Measurements from ENCODE around the gene POU2F1. TPM values are rescaled to one million over a fixed set of nuclear protein-coding genes. Genes with fewer than 3 reads are reported as not detected.

The POU2F1 gene
- total and polyA plus RNA-seq, 12 donors = 3.2 to 52.5 (median 12.6) TPM

DNA sequence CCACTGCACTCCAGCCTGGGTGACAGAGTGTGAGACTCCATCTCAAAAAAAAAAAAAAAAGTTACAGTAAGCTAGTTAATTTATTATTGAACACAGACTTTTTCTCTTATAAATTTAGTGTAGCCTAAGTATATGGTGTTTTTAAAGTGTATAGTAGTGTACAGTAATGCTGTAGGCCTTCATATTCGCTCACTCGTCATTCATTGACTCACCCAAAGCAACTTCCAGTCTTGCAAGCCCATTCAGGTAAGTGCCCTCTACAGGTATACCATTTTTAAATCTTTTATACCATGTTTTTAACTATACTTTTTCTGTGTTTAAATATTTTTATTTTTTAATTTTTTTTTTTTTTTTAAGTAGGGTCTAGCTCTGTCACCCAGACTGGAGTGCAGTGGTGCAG, 12.1 kb downstream of the POU2F1 start:
- TF ChIP-seq, protein P1, sequence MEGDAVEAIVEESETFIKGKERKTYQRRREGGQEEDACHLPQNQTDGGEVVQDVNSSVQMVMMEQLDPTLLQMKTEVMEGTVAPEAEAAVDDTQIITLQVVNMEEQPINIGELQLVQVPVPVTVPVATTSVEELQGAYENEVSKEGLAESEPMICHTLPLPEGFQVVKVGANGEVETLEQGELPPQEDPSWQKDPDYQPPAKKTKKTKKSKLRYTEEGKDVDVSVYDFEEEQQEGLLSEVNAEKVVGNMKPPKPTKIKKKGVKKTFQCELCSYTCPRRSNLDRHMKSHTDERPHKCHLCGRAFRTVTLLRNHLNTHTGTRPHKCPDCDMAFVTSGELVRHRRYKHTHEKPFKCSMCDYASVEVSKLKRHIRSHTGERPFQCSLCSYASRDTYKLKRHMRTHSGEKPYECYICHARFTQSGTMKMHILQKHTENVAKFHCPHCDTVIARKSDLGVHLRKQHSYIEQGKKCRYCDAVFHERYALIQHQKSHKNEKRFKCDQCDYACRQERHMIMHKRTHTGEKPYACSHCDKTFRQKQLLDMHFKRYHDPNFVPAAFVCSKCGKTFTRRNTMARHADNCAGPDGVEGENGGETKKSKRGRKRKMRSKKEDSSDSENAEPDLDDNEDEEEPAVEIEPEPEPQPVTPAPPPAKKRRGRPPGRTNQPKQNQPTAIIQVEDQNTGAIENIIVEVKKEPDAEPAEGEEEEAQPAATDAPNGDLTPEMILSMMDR (IDR thresholded peaks at IDR 0.05) = no peak
- TF ChIP-seq POLR2A (IDR thresholded peaks at IDR 0.05) = no peak
- no peak for DNase-seq
- Histone ChIP-seq H3K4me1 (replicated peaks in 1 of 2) (peaks cover 3 to 17% of the 10 kb centered on the region in 2 donors), H3K36me3 (replicated peaks in 1 of 2) (no peaks in the 10 kb centered on the region), H3K4me3 (no peak overlapping the region), H3K9me3 (replicated peaks in 1 of 3) (no peaks in the 10 kb centered on the region), H3K27me3 (no peaks in the 10 kb centered on the region), H3K27ac (no peak overlapping the region)
- intact Hi-C loops (cut with DNase I) = no loop called here
- 96 to 100% (median 99%) methylated on average over 2 of the region's 2 CpGs for WGBS, 4 donors

DNA sequence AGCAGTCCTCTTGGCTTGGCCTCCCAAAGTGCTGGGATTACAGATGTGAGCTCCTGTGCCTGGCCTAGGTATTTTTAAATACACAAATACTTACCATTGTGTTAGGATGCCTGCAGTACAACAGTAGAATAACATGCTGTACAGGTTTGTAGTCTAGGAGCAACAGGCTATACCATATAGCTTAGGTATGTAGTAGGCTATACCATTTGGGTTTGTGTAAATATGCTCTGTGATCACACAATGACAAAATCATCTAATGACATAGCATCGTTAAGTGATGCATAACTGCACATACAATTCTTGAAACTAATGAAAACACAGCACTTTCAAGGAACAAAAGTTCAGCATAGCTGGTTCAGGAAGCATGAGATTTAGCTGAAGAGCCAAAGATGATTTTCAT, 12.7 kb downstream of the POU2F1 start:
- TF ChIP-seq, protein P1 (IDR thresholded peaks at IDR 0.05) = no peak
- no peak for TF ChIP-seq POLR2A (IDR thresholded peaks at IDR 0.05)
- 54 to 90% (median 82%) methylated on average over 1 of the region's 1 CpG for WGBS, 4 donors
- no peak overlapping the region for H3K27ac ChIP-seq
- H3K4me1 ChIP-seq (replicated peaks in 1 of 2) = peaks cover 3 to 17% of the 10 kb centered on the region in 2 donors
- H3K27me3 ChIP-seq = no peaks in the 10 kb centered on the region
- H3K36me3 ChIP-seq (replicated peaks in 1 of 2) = no peaks in the 10 kb centered on the region
- H3K9me3 ChIP-seq (replicated peaks in 1 of 3) = no peaks in the 10 kb centered on the region
- no peak overlapping the region for H3K4me3 ChIP-seq
- DNase-seq = no peak
- intact Hi-C loops (cut with DNase I) = no loop called here

DNA sequence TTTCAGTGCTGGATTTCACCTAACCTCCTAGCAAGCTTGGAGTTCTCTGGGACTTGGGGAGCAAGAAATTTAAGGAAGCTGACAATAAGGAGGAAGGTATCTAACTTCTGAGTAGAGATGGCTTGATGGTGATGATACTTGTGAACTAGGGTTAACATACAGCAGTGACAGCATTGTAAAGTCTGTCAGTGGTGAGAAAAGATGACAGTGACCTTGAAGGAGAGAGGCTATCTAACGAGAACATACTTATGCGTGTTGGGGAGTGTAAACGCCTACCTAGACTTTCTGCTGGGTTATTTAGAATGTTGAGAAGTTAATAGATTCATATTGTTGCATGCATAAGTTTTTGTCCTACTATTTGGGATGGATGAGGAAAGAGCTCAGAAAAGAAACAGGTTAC, 16.3 kb downstream of the POU2F1 start:
- DNase-seq = no peak
- Histone ChIP-seq H3K4me3 (no peak overlapping the region), H3K9me3 (replicated peaks in 1 of 3) (no peaks in the 10 kb centered on the region), H3K4me1 (replicated peaks in 1 of 2) (peaks cover 0 to 9% of the 10 kb centered on the region in 2 donors), H3K27me3 (no peaks in the 10 kb centered on the region), H3K36me3 (replicated peaks in 1 of 2) (no peaks in the 10 kb centered on the region), H3K27ac (no peak overlapping the region)
- no peak for TF ChIP-seq POLR2A (IDR thresholded peaks at IDR 0.05)
- TF ChIP-seq, protein P1 (IDR thresholded peaks at IDR 0.05) = no peak
- WGBS, 4 donors = 52 to 69% (median 55%) methylated on average over 3 of the region's 3 CpGs
- intact Hi-C loops (cut with DNase I) = no loop called here

GRCh38 chr1:167238713-167239112, 18.0 kb downstream of the POU2F1 start:
- H3K9me3 ChIP-seq (replicated peaks in 1 of 3) = no peaks in the 10 kb centered on the region
- TF ChIP-seq, protein P1 (IDR thresholded peaks at IDR 0.05) = no peak
- TF ChIP-seq POLR2A (IDR thresholded peaks at IDR 0.05) = no peak
- intact Hi-C loops (cut with DNase I) = no loop called here
- no peaks in the 10 kb centered on the region for H3K27me3 ChIP-seq
- no peak overlapping the region for H3K4me3 ChIP-seq
- H3K36me3 ChIP-seq (replicated peaks in 1 of 2) = no peaks in the 10 kb centered on the region
- no peak overlapping the region for H3K27ac ChIP-seq
- no peak for DNase-seq
- H3K4me1 ChIP-seq (replicated peaks in 1 of 2) = peaks cover 0 to 9% of the 10 kb centered on the region in 2 donors

All from adrenal gland (tissue), 12 donors.